ENCODE results near the gene HBQ1.

DNA sequence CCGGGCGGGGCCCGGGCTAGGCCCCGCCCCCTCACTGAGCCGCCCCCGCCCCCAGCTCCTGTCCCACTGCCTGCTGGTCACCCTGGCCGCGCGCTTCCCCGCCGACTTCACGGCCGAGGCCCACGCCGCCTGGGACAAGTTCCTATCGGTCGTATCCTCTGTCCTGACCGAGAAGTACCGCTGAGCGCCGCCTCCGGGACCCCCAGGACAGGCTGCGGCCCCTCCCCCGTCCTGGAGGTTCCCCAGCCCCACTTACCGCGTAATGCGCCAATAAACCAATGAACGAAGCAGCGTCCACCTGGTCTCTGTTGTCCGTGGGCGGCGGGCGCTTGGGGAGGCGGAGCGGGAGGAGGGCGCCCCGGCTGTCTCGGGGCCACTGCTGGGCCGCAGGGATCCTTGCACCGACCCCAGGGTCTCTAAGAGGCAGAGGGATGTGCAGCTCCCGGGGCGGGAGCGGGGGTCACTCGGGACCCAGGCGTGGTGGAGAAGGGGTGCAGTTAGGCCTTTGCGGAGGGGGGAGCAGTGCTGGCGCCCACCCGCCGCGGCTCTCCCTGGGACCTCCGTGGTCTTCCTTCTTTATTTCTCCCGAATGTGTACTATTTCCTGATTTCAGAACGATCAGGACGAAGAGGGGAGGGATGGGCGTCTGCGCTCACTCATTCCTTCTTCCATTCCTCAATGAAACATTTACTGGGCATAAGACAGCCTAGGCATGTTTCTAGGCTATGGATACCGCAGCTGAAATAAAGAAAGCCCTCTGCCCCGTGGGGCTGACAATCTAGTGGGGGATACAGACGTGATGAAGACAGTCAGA is 25.8 kb upstream of the HBQ1 start:
- TF ChIP-seq POLR2A (IDR thresholded peaks at IDR 0.05) = no peak
- TF ChIP-seq, protein P1, sequence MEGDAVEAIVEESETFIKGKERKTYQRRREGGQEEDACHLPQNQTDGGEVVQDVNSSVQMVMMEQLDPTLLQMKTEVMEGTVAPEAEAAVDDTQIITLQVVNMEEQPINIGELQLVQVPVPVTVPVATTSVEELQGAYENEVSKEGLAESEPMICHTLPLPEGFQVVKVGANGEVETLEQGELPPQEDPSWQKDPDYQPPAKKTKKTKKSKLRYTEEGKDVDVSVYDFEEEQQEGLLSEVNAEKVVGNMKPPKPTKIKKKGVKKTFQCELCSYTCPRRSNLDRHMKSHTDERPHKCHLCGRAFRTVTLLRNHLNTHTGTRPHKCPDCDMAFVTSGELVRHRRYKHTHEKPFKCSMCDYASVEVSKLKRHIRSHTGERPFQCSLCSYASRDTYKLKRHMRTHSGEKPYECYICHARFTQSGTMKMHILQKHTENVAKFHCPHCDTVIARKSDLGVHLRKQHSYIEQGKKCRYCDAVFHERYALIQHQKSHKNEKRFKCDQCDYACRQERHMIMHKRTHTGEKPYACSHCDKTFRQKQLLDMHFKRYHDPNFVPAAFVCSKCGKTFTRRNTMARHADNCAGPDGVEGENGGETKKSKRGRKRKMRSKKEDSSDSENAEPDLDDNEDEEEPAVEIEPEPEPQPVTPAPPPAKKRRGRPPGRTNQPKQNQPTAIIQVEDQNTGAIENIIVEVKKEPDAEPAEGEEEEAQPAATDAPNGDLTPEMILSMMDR (IDR thresholded peaks at IDR 0.05) = no peak
- no peak for TF ChIP-seq POLR2AphosphoS5 (IDR thresholded peaks at IDR 0.05)

Data from sigmoid colon (tissue), 4 donors.